NCI-H146 treated with DMSO at 0.1 percent for 48 hours (cell line): ENCODE measurements around the gene ECHDC3.

Experiments
- DNase-seq: peaks from one replicate; lab custom pipeline; 2025; ENCODE audit not compliant: unreplicated experiment; lab: John Stamatoyannopoulos, UW

ECHDC3 gene

GRCh38 chr10:11810313-11810766, 68.2 kb downstream of the ECHDC3 start:
- no peak for DNase-seq

GRCh38 chr10:11810973-11811372, 68.8 kb downstream of the ECHDC3 start:
- no peak for DNase-seq

GRCh38 chr10:11813177-11813576, 71.0 kb downstream of the ECHDC3 start:
- no peak for DNase-seq
